Mesodermal cell (in vitro differentiated cells): Measurements from ENCODE around the gene CCM2L.
A peak's percentile ranks its signal among the peaks of the same experiment; 100 is the strongest.

ENCODE experiments used
- H3K27ac ChIP-seq: 2 replicates; pipeline ENCODE4 v1.7.0; 2013; ENCODE audit warnings: mild to moderate bottlenecking, low read depth, low read length, moderate library complexity; ENCODE audit not compliant: severe bottlenecking
- H3K36me3 ChIP-seq: 2 replicates; pipeline ENCODE4 v1.7.1; 2013; ENCODE audit warnings: mild to moderate bottlenecking, low read length, moderate library complexity; ENCODE audit not compliant: control insufficient read depth, insufficient read depth
- H3K4me1 ChIP-seq: one replicate; pipeline ENCODE4 v1.7.1; 2013; ENCODE audit warnings: mild to moderate bottlenecking, low read length; ENCODE audit not compliant: insufficient read depth, control insufficient read depth, poor library complexity, severe bottlenecking
- H3K4me3 ChIP-seq: 2 replicates; pipeline ENCODE4 v1.7.0; 2013; ENCODE audit warnings: low read length, control low read depth, mild to moderate bottlenecking; ENCODE audit not compliant: insufficient read depth, poor library complexity, severe bottlenecking; ENCODE audit errors: extremely low read depth
- H3K9me3 ChIP-seq: 2 replicates; pipeline ENCODE4 v1.7.1; 2013; ENCODE audit warnings: mild to moderate bottlenecking, low read length, moderate library complexity; ENCODE audit not compliant: control insufficient read depth
- WGBS, 2 experiments: methylation state at CpG; one replicate each; pipeline ENCODE4 v1.1.5; 2013; ENCODE audit warnings: missing lambda C conversion rate in 2 of 2; ENCODE audit not compliant: insufficient coverage in 2 of 2; 5-methylcytosine and 5-hydroxymethylcytosine counted together

CCM2L gene

DNA sequence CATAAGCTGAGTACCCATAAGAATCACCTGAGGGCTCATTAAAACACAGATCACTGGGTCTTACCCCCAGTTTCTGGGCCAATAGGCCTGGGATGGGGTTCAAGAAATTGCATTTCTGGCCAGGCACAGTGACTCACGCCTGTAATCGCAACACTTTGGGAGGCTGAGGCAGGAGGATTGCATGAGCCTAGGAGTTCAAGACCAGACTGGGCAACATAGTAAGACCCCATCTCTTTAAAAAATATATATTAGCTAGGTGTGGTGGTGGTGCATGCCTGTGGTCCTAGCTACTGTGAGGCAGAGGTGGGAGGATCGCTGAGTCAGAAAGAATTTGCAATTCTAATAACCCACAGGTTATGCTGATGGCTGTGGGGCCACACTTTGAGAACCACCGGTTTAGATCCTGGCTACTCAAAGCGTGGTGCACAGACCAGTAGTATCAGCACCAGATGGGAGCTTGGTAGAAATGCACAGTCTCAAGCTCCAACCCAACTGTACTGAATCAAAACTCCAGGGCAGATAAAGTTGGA, 2.0 kb downstream of the CCM2L start:
- no peak overlapping the region for H3K27ac ChIP-seq
- WGBS, 2 experiments: 34 to 51% methylated on average over 3 of the region's 5 CpGs
- no peaks in the 10 kb centered on the region for H3K9me3 ChIP-seq
- no peaks in the 10 kb centered on the region for H3K36me3 ChIP-seq
- H3K4me1 ChIP-seq: peaks cover 13% of the 10 kb centered on the region
- no peak overlapping the region for H3K4me3 ChIP-seq

DNA sequence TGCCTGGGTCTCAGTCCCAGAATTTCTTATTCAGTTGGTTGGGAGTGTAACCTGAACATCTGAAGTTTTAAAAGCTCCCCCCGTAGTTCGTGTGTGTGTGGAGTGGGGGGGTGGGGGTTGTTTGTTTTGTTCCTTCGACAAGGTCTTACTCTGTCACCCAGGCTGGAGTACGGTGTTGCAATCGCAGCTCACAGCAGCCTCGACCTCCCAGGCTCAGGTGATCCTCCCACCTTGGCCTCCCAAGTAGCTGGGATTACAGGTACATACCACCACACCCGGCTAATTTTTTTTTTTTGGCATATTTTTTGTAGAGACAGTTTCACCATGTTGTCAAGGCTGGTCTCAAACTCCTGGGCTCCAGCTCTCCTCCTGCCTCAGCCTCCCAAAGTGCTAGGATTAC, 3.1 kb downstream of the CCM2L start:
- no peak overlapping the region for H3K27ac ChIP-seq
- WGBS, 2 experiments: 80 to 92% methylated on average over 1 to 2 of the region's 7 CpGs
- H3K9me3 ChIP-seq: no peaks in the 10 kb centered on the region
- peaks cover 2% of the 10 kb centered on the region for H3K4me1 ChIP-seq
- H3K4me3 ChIP-seq: no peak overlapping the region
- H3K36me3 ChIP-seq: no peaks in the 10 kb centered on the region

DNA sequence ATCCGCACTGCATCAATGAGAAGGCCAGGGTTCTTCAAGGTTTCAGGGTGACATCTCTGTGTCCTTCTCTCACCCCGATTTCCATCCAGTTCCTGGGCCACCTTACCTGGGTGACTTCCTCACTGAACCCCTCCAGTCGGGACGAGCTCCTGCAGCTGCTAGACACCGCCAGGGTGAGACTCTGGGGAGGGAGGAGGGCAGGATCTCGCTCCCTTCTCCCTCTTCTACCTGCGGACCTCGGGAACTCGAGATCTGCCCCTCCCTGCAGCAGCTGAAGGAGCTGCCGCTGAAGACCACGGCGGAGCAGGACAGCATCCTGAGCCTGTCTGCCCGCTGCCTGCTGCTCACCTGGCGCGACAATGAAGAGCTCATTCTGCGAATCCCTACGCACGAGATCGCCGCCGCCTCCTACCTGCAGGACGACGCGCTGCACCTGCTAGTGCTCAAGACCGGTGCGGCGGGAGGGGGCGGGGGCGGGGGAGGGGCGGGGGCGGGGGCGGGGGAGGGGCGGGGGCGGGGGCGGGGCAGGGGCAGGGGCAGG, 7.5 kb downstream of the CCM2L start:
- H3K4me3 ChIP-seq: no peak overlapping the region
- WGBS, 2 experiments: 2 to 6% methylated on average over 9 to 13 of the region's 35 CpGs
- no peaks in the 10 kb centered on the region for H3K36me3 ChIP-seq
- no peaks in the 10 kb centered on the region for H3K9me3 ChIP-seq
- H3K4me1 ChIP-seq: no peaks in the 10 kb centered on the region
- no peak overlapping the region for H3K27ac ChIP-seq

DNA sequence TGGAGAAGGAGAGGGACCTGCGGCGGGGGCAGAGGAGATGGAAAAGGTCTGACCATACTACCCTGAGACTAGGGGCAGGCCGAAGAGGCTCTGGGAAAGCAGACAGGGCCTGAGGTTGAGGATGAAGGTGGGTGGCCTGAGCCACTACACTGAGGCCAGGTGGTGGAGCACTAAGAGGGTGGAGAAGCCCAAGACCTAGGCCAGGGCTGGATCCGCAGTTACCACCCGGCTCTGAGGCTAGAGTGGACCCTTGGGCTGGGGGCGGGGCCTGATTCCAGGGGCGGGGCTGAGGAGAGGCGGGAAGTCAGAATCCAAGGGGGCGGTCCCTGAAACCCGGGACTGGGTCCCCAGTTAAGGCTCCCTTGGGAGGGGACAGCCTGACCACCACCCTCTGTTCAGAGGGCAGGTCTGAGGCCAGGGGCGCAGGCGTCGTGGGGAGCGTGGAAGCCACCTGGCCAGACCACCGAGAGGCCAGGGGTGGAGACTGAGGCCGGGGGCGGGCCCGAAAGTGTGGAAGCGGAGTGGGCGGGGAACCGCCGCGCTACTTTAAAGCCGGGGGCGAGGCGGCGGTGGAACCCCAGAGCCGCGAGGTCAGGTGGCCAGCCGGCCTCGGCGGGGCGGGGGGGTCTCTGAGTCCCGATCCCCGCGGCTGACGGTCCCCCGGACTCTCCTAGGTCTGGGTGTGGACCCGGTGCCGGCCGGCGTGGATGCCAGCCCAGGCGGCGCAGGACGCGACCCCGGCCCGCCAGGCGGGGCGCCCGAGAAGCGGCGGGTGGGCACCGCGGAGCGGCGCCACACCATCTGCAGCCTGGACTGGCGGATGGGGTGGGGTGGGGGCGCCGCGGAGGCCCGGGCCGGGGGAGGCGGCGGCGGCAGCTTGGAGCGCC, 8.3 kb downstream of the CCM2L start:
- Histone ChIP-seq H3K27ac (no peak overlapping the region), H3K36me3 (no peaks in the 10 kb centered on the region), H3K4me1 (no peaks in the 10 kb centered on the region), H3K9me3 (no peaks in the 10 kb centered on the region), H3K4me3 (peak overlapping the region; percentile 53)
- 1 to 2% methylated on average over 36 to 37 of the region's 67 CpGs for WGBS, 2 experiments

DNA sequence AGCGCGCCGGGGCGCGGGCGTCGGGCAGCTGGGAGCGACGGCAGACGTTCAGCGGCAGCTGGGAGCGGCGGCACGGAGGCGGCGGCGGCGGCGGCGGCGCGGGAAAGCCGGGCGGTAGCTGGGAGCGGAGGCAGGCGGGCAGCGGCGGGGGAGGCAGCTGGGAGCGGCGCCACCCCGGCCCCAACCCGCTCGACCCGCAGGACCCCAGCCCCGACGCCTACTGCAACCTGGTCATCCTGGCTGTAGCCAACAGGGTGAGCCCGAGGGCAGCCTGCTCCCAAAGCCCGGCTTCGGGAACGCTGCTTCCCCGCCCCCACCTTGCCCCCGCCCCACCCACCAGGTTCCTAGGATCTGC, 8.9 kb downstream of the CCM2L start:
- 0% methylated on average over 11 to 18 of the region's 42 CpGs for WGBS, 2 experiments
- Histone ChIP-seq H3K4me3 (peak overlapping the region; percentile 27), H3K4me1 (no peaks in the 10 kb centered on the region), H3K36me3 (no peaks in the 10 kb centered on the region), H3K9me3 (no peaks in the 10 kb centered on the region), H3K27ac (no peak overlapping the region)

DNA sequence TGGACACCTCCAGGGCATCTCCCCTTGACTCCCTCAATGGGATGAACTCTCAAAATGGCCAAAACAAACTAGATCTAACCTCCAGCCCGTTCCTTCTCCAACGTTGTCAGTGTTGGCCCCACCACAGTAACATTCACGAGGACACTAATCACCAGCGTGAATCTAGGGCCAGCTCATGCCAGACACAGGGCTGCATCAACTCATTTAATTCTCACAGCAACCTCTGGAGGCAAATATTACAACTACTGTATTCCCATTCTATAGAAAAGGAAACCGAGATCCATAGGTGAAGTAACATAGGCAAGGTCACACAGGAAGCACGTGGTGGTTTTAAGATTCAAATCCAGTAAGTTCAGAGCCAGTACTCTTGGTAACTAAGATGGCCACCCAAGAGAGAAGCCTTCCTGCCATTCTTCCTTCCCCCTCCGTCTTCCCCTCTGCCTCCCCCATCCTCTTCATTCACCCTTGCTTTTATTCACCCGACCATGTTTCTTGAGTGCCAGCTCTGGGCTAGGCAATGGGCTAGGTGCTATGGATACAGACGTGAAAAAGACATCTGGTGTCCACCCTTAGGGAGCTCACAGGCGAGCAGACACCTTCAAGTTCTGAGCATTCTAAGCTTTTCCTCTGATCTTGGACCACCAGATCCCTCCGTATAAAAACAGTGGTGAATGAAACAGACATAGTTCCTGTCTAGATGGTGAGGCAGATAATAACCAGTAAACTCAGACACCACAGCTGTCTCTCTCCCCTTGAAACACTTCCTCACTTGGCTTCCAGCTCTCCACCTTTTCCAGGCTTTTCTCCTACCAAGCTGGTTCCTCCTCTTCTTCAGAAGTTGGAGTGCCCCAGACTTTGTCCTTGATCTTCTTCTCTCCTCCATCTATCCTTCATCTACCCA, 9.6 kb downstream of the CCM2L start:
- 64 to 71% methylated on average over 10 to 11 of the region's 11 CpGs for WGBS, 2 experiments
- Histone ChIP-seq H3K36me3 (no peaks in the 10 kb centered on the region), H3K4me3 (peak overlapping the region; percentile 27), H3K4me1 (no peaks in the 10 kb centered on the region), H3K27ac (no peak overlapping the region), H3K9me3 (no peaks in the 10 kb centered on the region)

DNA sequence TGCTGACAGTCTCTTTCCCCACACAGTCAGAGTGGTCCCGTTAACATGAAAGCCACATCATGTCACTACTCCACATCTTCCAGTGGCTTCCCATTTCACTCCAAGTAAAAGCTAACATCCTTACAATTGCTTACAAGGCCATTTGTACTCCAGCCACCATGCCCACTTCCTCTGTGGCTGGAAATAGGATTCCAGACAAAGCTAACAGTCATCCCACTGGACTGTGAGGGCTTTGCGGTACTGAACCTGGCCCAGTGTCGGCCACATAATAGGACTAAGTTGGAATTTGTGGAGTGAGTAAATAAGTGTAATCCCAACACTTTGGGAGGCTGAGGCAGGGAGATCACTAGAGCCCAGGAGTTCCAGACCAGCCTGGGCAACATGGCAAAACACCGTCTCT, 10.9 kb downstream of the CCM2L start:
- no peak overlapping the region for H3K4me3 ChIP-seq
- 93% methylated on average over 3 to 4 of the region's 4 CpGs for WGBS, 2 experiments
- no peaks in the 10 kb centered on the region for H3K4me1 ChIP-seq
- H3K36me3 ChIP-seq: no peaks in the 10 kb centered on the region
- no peak overlapping the region for H3K27ac ChIP-seq
- H3K9me3 ChIP-seq: no peaks in the 10 kb centered on the region

DNA sequence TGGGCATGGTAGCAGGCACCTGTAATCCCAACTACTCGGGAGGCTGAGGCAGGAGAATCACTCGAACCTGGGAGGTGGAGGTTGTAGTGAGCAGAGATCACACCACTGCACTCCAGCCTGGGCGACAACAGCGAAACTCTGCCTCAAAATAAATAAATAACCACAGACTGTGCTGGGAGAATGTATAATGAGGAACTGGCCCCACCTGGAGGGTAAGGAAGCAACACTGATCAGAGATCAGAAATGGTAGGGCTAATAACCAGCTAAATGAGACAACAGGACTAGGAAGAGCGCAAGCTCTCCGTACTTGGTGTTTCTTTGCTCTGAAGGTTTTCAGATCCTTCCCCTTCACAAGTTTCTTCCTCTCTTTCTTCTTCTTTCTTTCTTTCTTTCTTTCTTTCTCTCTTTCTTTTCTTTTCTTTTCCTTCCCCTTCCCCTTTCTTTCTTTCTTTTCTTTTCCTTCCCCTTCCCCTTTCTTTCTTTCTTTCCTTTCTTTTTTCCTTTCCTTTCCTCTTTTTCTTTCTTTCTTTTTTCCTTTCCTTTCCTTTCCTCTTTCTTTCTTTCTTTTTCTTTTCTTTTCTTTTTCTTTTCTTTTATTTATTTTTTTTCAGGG, 14.6 kb downstream of the CCM2L start:
- H3K4me3 ChIP-seq: no peak overlapping the region
- H3K36me3 ChIP-seq: no peaks in the 10 kb centered on the region
- WGBS, 2 experiments: 90 to 91% methylated on average over 2 to 3 of the region's 6 CpGs
- H3K9me3 ChIP-seq: no peaks in the 10 kb centered on the region
- no peak overlapping the region for H3K27ac ChIP-seq
- no peaks in the 10 kb centered on the region for H3K4me1 ChIP-seq

DNA sequence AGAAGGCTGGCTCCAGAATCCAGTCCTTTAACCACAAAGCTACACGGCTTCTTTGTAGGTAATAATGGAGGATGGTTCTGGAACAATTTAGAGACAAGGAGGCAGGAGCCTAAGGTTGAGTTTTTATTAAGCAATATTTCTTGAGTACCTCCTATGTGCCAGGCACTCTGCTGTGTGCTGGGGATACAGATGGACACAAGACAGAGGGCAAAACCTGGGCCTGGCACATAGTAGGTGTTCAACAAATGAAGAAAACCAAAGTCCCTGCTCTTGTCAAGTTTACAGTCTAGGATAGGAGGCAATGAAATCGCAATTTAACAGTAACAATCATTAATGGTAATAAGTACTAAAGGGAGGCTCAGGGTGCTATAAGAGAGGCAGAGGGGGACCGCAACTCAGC, 17.4 kb downstream of the CCM2L start:
- H3K9me3 ChIP-seq: no peaks in the 10 kb centered on the region
- WGBS, 2 experiments: 100% methylated on average over 2 of the region's 3 CpGs
- no peaks in the 10 kb centered on the region for H3K36me3 ChIP-seq
- H3K4me3 ChIP-seq: no peak overlapping the region
- no peak overlapping the region for H3K27ac ChIP-seq
- no peaks in the 10 kb centered on the region for H3K4me1 ChIP-seq

DNA sequence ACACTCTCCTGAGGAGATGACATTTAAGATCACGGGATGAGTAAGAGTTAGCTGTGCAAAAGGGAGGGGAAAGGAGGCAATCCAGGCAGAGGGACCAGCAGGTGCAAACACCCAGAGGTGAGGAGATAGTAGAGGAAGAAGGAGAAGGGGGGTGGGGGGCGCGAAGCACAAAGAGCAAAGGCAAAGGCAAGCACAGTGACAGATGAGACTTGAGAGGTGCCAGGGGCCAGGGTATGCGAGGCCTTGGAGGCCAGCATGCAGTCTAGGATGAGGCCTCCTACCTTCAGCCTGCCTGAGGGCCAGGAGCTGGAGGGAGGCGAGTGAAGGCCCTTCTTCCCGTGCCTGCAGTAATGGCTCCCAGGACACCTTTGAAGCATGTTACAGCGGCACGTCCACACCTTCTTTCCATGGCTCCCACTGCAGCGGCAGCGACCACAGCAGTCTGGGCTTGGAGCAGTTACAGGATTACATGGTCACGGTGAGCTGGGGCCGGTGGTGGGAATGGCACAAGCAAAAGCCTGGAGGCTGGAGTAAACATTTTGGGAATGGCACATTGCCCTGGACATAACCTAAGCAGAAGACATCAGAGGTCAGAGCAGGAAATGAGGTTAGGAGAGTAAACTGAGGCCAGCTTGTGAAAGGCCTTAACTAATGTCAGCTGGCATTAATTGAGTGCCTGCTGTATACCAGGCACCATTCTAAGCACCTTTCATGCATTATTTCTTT, 18.6 kb downstream of the CCM2L start:
- Histone ChIP-seq H3K27ac (no peak overlapping the region), H3K9me3 (no peaks in the 10 kb centered on the region), H3K36me3 (no peaks in the 10 kb centered on the region), H3K4me1 (no peaks in the 10 kb centered on the region), H3K4me3 (no peak overlapping the region)
- 45 to 50% methylated on average over 11 to 12 of the region's 12 CpGs for WGBS, 2 experiments
